K562 (cell line): Measurements from ENCODE around the gene NIPAL3. TPM values are rescaled to one million over a fixed set of nuclear protein-coding genes. Genes with fewer than 3 reads are reported as not detected.
A peak's percentile ranks its signal among the peaks of the same experiment; 100 is the strongest.

Experiments
- ATAC-seq: fragments of 200-7000 bp; cut with Tn5 transposase; 3 replicates; pipeline ENCODE4 v1.9.1; 2020; ENCODE audit warnings: moderate library complexity
- BruUV-seq: library from RNA; stranded (reverse); fragments of 400-500 nt; replicated peaks from 2 replicates; lab custom pipeline; 2021; lab: Mats Ljungman, UMichigan
- CTCF ChIA-PET: fragments of 300-600 bp; formaldehyde crosslinking; extraction: SDS; loops from one replicate; lab custom pipeline; 2021; ENCODE audit warnings: low intra/inter-chr PET ratio; lab: Yijun Ruan, JAX
- POLR2A ChIA-PET: fragments of 300-600, 350-650 bp; sonication (Branson Sonifier 250); formaldehyde crosslinking; extraction: SDS; loops from one replicate; lab custom pipeline; 2021; ENCODE audit warnings: antibody characterized with exemption, inconsistent platforms; lab: Yijun Ruan, JAX
- DNase-seq, 4 experiments: peaks; one replicate each; pipeline versions ENCODE4 v3.0.0 to v3.0.0-alpha.2; 2011 to 2018; ENCODE audit warnings: low spot score in 3 of 4, mixed read lengths in 3 of 4; ENCODE audit errors: extremely low read depth in 1 of 4
- FAIRE-seq: peaks from 2 replicates; lab custom pipeline; 2011; peaks lifted over from hg19 to GRCh38; lab: Jason Lieb, UNC
- H2AFZ ChIP-seq: 2 replicates; pipeline ENCODE4 v1.6.0; 2011; ENCODE audit warnings: low read depth, low read length, control low read depth, inconsistent platforms
- H3K27ac ChIP-seq: fragments of 200-600 bp; 3 replicates; pipeline ENCODE4 v1.8.0; 2011; ENCODE audit warnings: low read depth, mild to moderate bottlenecking, control low read depth, inconsistent platforms, low read length, moderate library complexity, mixed read lengths; ENCODE audit errors: extremely low read depth
- H3K27me3 ChIP-seq, 2 experiments: fragments of 300-600 bp in 1 of 2; 2 replicates in 1 of 2; 3 replicates in 1 of 2; pipeline versions ENCODE4 v1.6.0 to v1.8.0; 2011; ENCODE audit warnings: inconsistent platforms in 2 of 2, low read length in 2 of 2, mild to moderate bottlenecking in 1 of 2, mixed read lengths in 1 of 2, moderate library complexity in 1 of 2; ENCODE audit not compliant: control insufficient read depth in 2 of 2, insufficient read depth in 2 of 2
- H3K36me3 ChIP-seq: fragments of 300-600 bp; 3 replicates; pipeline ENCODE4 v1.8.0; 2011; ENCODE audit warnings: mild to moderate bottlenecking, low read length, inconsistent platforms; ENCODE audit not compliant: control insufficient read depth, insufficient read depth
- H3K4me1 ChIP-seq, 2 experiments: fragments of 200-600 bp in 1 of 2; replicated peaks in 1 of 2; 2 replicates in 1 of 2; 3 replicates in 1 of 2; pipeline versions ENCODE4 v1.5.1 to v1.8.0; 2011; ENCODE audit warnings: inconsistent platforms in 2 of 2, low read length in 2 of 2, mild to moderate bottlenecking in 1 of 2, mixed read lengths in 1 of 2, moderate library complexity in 1 of 2; ENCODE audit not compliant: control insufficient read depth in 2 of 2, insufficient read depth in 2 of 2
- H3K4me2 ChIP-seq: 2 replicates; pipeline ENCODE4 v1.6.1; 2011; ENCODE audit warnings: low read length, control low read depth, inconsistent platforms, mixed read lengths; ENCODE audit not compliant: insufficient read depth
- H3K4me3 ChIP-seq: fragments of 200-600 bp; sonication (generic), shearing (Covaris generic); 2 replicates; pipeline ENCODE4 v1.5.1; 2016; ENCODE audit warnings: control low read depth, inconsistent platforms
- H3K79me2 ChIP-seq: fragments of 200-600 bp; 3 replicates; pipeline ENCODE4 v1.8.0; 2011; ENCODE audit warnings: low read length, inconsistent platforms; ENCODE audit not compliant: control insufficient read depth, insufficient read depth
- H3K9ac ChIP-seq, 2 experiments: 2 replicates each; pipeline versions ENCODE4 v1.6.0 to v1.6.1; 2011; ENCODE audit warnings: low read depth in 2 of 2, low read length in 2 of 2, control low read depth in 1 of 2, inconsistent platforms in 1 of 2, mild to moderate bottlenecking in 1 of 2, mixed read lengths in 1 of 2; ENCODE audit not compliant: insufficient read depth in 1 of 2
- H3K9me1 ChIP-seq: one replicate; pipeline ENCODE4 v1.6.0; 2011; ENCODE audit warnings: inconsistent platforms, mild to moderate bottlenecking, low read length, moderate library complexity; ENCODE audit not compliant: control insufficient read depth, insufficient read depth
- H3K9me3 ChIP-seq: replicated peaks from 2 replicates; pipeline ENCODE4 v1.5.1; 2011; ENCODE audit warnings: low read depth, low read length, inconsistent platforms; ENCODE audit not compliant: control insufficient read depth, insufficient read depth
- H4K20me1 ChIP-seq: replicated peaks from 2 replicates; pipeline ENCODE4 v1.6.1; 2011; ENCODE audit warnings: low read length, inconsistent platforms, mixed read lengths; ENCODE audit not compliant: control insufficient read depth, insufficient read depth
- CBX3 ChIP-seq, 2 experiments: IDR thresholded peaks; 1 replicate in 1 of 2; 2 replicates in 1 of 2; pipeline ENCODE4 v1.6.1; 2012; ENCODE audit warnings: inconsistent platforms in 2 of 2, low read length in 2 of 2, borderline replicate concordance in 1 of 2, control low read depth in 1 of 2
- CTCF ChIP-seq, 3 experiments: IDR thresholded peaks in 2 of 3; conservative IDR thresholded peaks in 1 of 3; 2 replicates each; pipeline ENCODE4 v1.5.1; 2011 to 2012; ENCODE audit warnings: low read length in 3 of 3, mild to moderate bottlenecking in 3 of 3, control low read depth in 2 of 3, improper control_type of control experiment in 1 of 3, inconsistent platforms in 1 of 3, low read depth in 1 of 3, mixed read lengths in 1 of 3, moderate library complexity in 1 of 3; ENCODE audit not compliant: insufficient read depth in 2 of 3
- EZH2 ChIP-seq: IDR thresholded peaks from 2 replicates; pipeline ENCODE4 v1.6.1; 2012; ENCODE audit warnings: low read depth, mild to moderate bottlenecking, inconsistent platforms, low read length, borderline replicate concordance
- HDAC1 ChIP-seq, 2 experiments: fragments of 450-650 bp; IDR thresholded peaks; 2 replicates each; pipeline ENCODE4 v1.6.1; 2016 to 2017; ENCODE audit warnings: inconsistent platforms in 1 of 2, mild to moderate bottlenecking in 1 of 2, moderate library complexity in 1 of 2
- HDAC3 ChIP-seq: fragments of 450-650 bp; IDR thresholded peaks from 2 replicates; pipeline ENCODE4 v1.6.1; 2018; ENCODE audit warnings: borderline replicate concordance, mild to moderate bottlenecking, moderate library complexity; ENCODE audit not compliant: partially characterized antibody
- IRF1 ChIP-seq: sonication (generic); formaldehyde crosslinking; IDR thresholded peaks from 2 replicates; pipeline ENCODE4 v1.8.0; 2022; ENCODE audit warnings: missing genetic modification reagents, mild to moderate bottlenecking, borderline replicate concordance
- PTBP1 ChIP-seq: fragments of 200-400 bp; formaldehyde crosslinking; IDR thresholded peaks from 2 replicates; pipeline ENCODE4 v1.6.1; 2017; ENCODE audit warnings: low read depth, low read length
- TCF7L2 ChIP-seq: fragments of 150-350 bp; IDR thresholded peaks from 2 replicates; pipeline ENCODE4 v1.6.1; 2016; ENCODE audit warnings: low read depth, mild to moderate bottlenecking, low read length, moderate library complexity
- ZNF140 ChIP-seq: fragments of 250-450 bp; sonication (Bioruptor Pico); IDR thresholded peaks from 2 replicates; pipeline ENCODE4 v1.8.0; 2021; ENCODE audit warnings: moderate library complexity, mild to moderate bottlenecking, inconsistent platforms
- WGBS: fragments of 100-300 bp; shearing (Covaris generic); methylation state at CpG from one replicate; pipeline ENCODE4 v1.1.6; 2016; ENCODE audit warnings: low coverage, mixed read lengths; ENCODE audit not compliant: insufficient coverage; ENCODE audit errors: missing lambda C conversion rate; 5-methylcytosine and 5-hydroxymethylcytosine counted together
- in situ Hi-C: fragments of 300-500 bp; cut with MboI; formaldehyde crosslinking; loops from 4 replicates; pipeline ENCODE4 v1.15.0; 2018; ENCODE audit warnings: inconsistent platforms, mixed read lengths
- intact Hi-C: fragments of 100-400 bp; cut with micrococcal nuclease; formaldehyde crosslinking; loops from 2 replicates; pipeline ENCODE4 v1.14.2; 2022
- polyA plus RNA-seq, 8 experiments: library from polyadenylated mRNA; depleted of rRNA in 4 of 8; stranded (reverse) in 5 of 8; unstranded in 3 of 8; fragments of >200 nt; fragmentation: Nextera tagmentation in 2 of 8; fragmentation: Illumina TruSeq in 1 of 8; extraction: Ambion mirVana in 2 of 8; extraction: Trizol in 1 of 8; gene quantifications; 2 replicates each; pipeline versions ENCODE4 v1.2.1 to v1.2.3, GENCODE V29; 2011 to 2014; ENCODE audit warnings: inconsistent platforms in 1 of 8, missing spikeins in 1 of 8
- total RNA-seq, 7 experiments: library from RNA; depleted of rRNA in 6 of 7; stranded (reverse); fragments of >200 nt in 6 of 7; fragmentation: Illumina TruSeq in 2 of 7; extraction: Trizol in 2 of 7; gene quantifications; 2 replicates each; pipeline versions ENCODE4 v1.2.1 to v1.2.3, GENCODE V29; 2011 to 2021; ENCODE audit warnings: low replicate concordance in 1 of 7
- TF ChIP-seq, protein P1 (sequence below): fragments of 450-650 bp; formaldehyde crosslinking; IDR thresholded peaks from 2 replicates; pipeline ENCODE4 v1.4.0; 2020; ENCODE audit warnings: mild to moderate bottlenecking, moderate library complexity
- TF ChIP-seq, protein P2 (sequence below): fragments of 250-450 bp; sonication (Bioruptor Pico); IDR thresholded peaks from 2 replicates; pipeline ENCODE4 v1.8.0; 2022; ENCODE audit warnings: inconsistent platforms
- TF ChIP-seq, protein P3 (sequence below): fragments of 250-450 bp; sonication (Bioruptor Pico); IDR thresholded peaks from 2 replicates; pipeline ENCODE4 v1.5.0; 2020; ENCODE audit warnings: mild to moderate bottlenecking, borderline replicate concordance

NIPAL3 gene
- total and polyA plus RNA-seq, 9 of the 15 experiments (the other 6 are each of a cell fraction or from before 2014, with no cell fraction given), result 10.5 to 26.3 (median 16.0) TPM

DNA sequence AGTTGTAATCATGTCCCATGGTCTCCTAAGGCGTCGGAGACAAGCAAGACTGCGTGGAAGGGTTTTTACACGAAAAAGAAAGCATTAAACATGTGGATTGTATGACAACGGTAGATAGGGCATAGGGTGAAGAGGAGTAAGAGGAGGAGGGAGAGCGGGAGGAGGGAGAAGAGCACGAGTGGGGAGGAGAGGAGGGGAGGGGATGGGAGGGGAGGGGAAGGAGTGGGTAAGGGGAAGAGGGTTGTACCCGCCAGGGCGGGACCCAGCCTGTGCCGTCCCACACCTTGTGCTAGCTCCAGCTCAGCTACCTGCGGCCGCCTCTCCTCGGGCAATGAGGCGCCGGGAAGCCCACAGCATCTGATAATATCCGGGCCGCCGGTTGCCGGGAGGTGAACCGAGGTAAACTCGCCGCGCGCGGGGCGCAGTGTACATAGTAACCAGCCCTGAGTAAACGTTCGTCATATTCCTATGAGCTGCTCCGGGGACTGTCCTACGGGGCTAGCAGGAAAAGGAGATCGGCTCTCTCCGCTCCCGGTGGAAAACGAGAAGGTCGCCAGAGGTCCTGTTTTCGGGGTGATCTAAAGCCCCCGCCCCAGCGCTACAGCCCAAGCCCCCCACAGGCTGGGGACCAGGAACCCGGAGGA, 86.6 kb downstream of the NIPAL3 start:
- in situ Hi-C loops (no loop called here), intact Hi-C loops (loop anchor here (5.0 kb wide), 1 partner anchor 85 kb away; the partner anchor contains the start of gene NIPAL3)
- BruUV-seq, result no TSS peak
- no peaks in the 10 kb centered on the region for H3K9me1 ChIP-seq
- peaks cover 15 to 21% of the 10 kb centered on the region in 2 experiments for H3K4me1 ChIP-seq
- POLR2A ChIA-PET, result interaction anchor here (0.6 to 1.6 kb wide), 10 partner anchors 8 to 1354 kb away, joined by 3 to 5 read pairs (median 3); no protein-coding TSS in a partner anchor
- H3K79me2 ChIP-seq, result no peaks in the 10 kb centered on the region
- WGBS, result under 1% methylated on average over 24 of the region's 39 CpGs
- FAIRE-seq (no peak), ATAC-seq (peak; percentile 74), DNase-seq (peak; percentile 67 to 74 (median 69))
- H3K36me3 ChIP-seq, result no peaks in the 10 kb centered on the region
- no peaks in the 10 kb centered on the region for H3K9me3 ChIP-seq
- peak overlapping the region; percentile 92 for H3K4me2 ChIP-seq
- H2AFZ ChIP-seq, result peak overlapping the region; percentile 97
- 0 out of 2 replicates have a peak, but pooled peaks cover 3% of the 10 kb centered on the region for H4K20me1 ChIP-seq
- H3K27ac ChIP-seq, result peak overlapping the region; percentile 78
- H3K4me3 ChIP-seq, result peak overlapping the region; percentile 67
- CTCF ChIA-PET, result no interaction called here
- H3K27me3 ChIP-seq, result peaks cover 30 to 41% of the 10 kb centered on the region in 2 experiments
- H3K9ac ChIP-seq, result peak overlapping the region; percentile 76 to 92
- TF ChIP-seq ZNF140 (CRISPR knock-in tag) (no peak), HDAC3 (no peak), CBX3 (IDR thresholded peaks at IDR 0.05; ENCODE audit: borderline replicate concordance in 1 of 2, low read length in 2 of 2) (no peak), HDAC1 (IDR thresholded peaks at IDR 0.05) (peak in 1 of 2 experiments; percentile 60; a peak in 2 of 4 replicates), CTCF (IDR thresholded peaks at IDR 0.05 in 2 of 3, conservative IDR thresholded peaks at IDR 0.05 in 1 of 3; ENCODE audit: insufficient read depth in 2 of 3, low read depth in 1 of 3, low read length in 3 of 3) (no peak), IRF1 (no peak), TCF7L2 (no peak), EZH2 (no peak), PTBP1 (no peak)
- TF ChIP-seq, protein P1, sequence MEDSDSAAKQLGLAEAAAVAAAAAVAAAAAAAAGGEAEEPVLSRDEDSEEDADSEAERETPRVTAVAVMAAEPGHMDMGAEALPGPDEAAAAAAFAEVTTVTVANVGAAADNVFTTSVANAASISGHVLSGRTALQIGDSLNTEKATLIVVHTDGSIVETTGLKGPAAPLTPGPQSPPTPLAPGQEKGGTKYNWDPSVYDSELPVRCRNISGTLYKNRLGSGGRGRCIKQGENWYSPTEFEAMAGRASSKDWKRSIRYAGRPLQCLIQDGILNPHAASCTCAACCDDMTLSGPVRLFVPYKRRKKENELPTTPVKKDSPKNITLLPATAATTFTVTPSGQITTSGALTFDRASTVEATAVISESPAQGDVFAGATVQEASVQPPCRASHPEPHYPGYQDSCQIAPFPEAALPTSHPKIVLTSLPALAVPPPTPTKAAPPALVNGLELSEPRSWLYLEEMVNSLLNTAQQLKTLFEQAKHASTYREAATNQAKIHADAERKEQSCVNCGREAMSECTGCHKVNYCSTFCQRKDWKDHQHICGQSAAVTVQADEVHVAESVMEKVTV (CRISPR knock-in tag), result no peak
- TF ChIP-seq, protein P2, sequence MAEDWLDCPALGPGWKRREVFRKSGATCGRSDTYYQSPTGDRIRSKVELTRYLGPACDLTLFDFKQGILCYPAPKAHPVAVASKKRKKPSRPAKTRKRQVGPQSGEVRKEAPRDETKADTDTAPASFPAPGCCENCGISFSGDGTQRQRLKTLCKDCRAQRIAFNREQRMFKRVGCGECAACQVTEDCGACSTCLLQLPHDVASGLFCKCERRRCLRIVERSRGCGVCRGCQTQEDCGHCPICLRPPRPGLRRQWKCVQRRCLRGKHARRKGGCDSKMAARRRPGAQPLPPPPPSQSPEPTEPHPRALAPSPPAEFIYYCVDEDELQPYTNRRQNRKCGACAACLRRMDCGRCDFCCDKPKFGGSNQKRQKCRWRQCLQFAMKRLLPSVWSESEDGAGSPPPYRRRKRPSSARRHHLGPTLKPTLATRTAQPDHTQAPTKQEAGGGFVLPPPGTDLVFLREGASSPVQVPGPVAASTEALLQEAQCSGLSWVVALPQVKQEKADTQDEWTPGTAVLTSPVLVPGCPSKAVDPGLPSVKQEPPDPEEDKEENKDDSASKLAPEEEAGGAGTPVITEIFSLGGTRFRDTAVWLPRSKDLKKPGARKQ (CRISPR knock-in tag), result no peak
- TF ChIP-seq, protein P3, sequence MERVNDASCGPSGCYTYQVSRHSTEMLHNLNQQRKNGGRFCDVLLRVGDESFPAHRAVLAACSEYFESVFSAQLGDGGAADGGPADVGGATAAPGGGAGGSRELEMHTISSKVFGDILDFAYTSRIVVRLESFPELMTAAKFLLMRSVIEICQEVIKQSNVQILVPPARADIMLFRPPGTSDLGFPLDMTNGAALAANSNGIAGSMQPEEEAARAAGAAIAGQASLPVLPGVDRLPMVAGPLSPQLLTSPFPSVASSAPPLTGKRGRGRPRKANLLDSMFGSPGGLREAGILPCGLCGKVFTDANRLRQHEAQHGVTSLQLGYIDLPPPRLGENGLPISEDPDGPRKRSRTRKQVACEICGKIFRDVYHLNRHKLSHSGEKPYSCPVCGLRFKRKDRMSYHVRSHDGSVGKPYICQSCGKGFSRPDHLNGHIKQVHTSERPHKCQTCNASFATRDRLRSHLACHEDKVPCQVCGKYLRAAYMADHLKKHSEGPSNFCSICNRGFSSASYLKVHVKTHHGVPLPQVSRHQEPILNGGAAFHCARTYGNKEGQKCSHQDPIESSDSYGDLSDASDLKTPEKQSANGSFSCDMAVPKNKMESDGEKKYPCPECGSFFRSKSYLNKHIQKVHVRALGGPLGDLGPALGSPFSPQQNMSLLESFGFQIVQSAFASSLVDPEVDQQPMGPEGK (CRISPR knock-in tag), result no peak
